Body of pancreas (tissue), 4 donors: ENCODE results near the gene TCF12.

Experiments
- CTCF ChIP-seq, 7 experiments: fragments of 450-650 bp in 4 of 7; fragments of 200-600 bp in 3 of 7; sonication (generic) in 3 of 7; IDR thresholded peaks; one replicate each; pipeline ENCODE4 v1.5.1; 2016 to 2019; ENCODE audit warnings: antibody characterized with exemption in 7 of 7
- POLR2A ChIP-seq, 3 donors: fragments of 450-650 bp; IDR thresholded peaks; one replicate each; pipeline ENCODE4 v1.6.1; 2016; ENCODE audit warnings: antibody characterized with exemption in 3 of 3, mild to moderate bottlenecking in 2 of 3

- TF ChIP-seq CTCF (IDR thresholded peaks at IDR 0.05) (no peak), POLR2A (IDR thresholded peaks at IDR 0.05) (no peak)
Measured at GRCh38 chr15:56893364-56893678, 25.1 kb upstream of the TCF12 start.
